ENCODE data around the gene PDCD11. TPM values are rescaled to one million over a fixed set of nuclear protein-coding genes. Genes with fewer than 3 reads are reported as not detected.
A peak's percentile ranks its signal among the peaks of the same experiment; 100 is the strongest.

The PDCD11 gene
- polyA plus RNA-seq, 2 of the 4 experiments (the other 2 are of a cell fraction): 26.2 to 32.6 TPM

DNA sequence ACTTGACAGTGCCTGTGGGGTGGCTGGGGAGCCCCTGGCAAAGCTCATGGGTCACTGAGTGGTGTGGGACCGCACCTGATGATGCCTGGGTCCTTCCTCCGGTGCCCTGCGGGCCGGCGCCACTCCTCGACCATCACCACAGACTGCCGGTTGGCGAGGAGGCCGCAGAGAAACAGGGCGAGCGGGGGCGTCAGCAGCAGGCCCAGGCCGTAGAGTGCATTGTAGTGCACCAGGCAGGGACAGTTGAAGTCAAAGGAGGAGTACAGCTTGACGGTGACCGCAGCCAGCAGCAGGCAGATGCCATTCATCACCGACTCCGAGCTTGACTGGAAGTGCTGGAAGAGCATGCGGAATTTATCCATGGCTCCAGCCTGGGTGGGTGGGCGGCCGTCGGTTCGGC is 82.2 kb downstream of the PDCD11 start (continued):
- no peak for TF ChIP-seq PBX3 (IDR thresholded peaks at IDR 0.05)
- TF ChIP-seq SREBF2 (IDR thresholded peaks at IDR 0.05): no peak
- no peak for TF ChIP-seq HES2 (IDR thresholded peaks at IDR 0.05)
- no peak for TF ChIP-seq TP53 (CRISPR knock-in tag; IDR thresholded peaks at IDR 0.05)
- no peak for TF ChIP-seq KDM5A (IDR thresholded peaks at IDR 0.05)
- no peak for TF ChIP-seq NR3C1 (IDR thresholded peaks at IDR 0.05)

GRCh38 chr10:103479135-103479534 is 82.7 kb downstream of the PDCD11 start, which contains the start of gene CALHM3:
CALHM3 (minus strand) TSS chr10:103479240; CDS start chr10:103479032, 208 bp downstream.
- Histone ChIP-seq H3K9me3 (no peaks in the 10 kb centered on the region), H3K27ac (peak within 1 kb of the TSS in 1 of 2 experiments; percentile 58; a peak in 2 of 6 replicates), H3K4me2 (peak within 1 kb of the TSS; percentile 57), H3K4me1 (peaks cover 19% of the 10 kb centered on the region), H3K4me3 (no peak within 1 kb of the TSS)
- peak; percentile 71 to 75 for ATAC-seq
- TF ChIP-seq FOSL2 (IDR thresholded peaks at IDR 0.05) (no peak), FOSL2 (CRISPR knock-in tag; IDR thresholded peaks at IDR 0.05) (peak; percentile 57), JUNB (IDR thresholded peaks at IDR 0.05) (no peak), FOSB (CRISPR knock-in tag; IDR thresholded peaks at IDR 0.05) (no peak)
- no peak for FAIRE-seq
- 35% methylated on average over 6 of the region's 7 CpGs for WGBS (ENCODE audit: missing lambda C conversion rate)
- DNase-seq (ENCODE audit: low read depth in 1 of 2, low spot score in 1 of 2): peak; percentile 42 to 71
- ChIA-PET CTCF (interaction anchor here (1.3 kb wide), 1 partner anchor 62 kb away, joined by 4 read pairs; no protein-coding TSS in a partner anchor), POLR2A (no interaction called here)

DNA sequence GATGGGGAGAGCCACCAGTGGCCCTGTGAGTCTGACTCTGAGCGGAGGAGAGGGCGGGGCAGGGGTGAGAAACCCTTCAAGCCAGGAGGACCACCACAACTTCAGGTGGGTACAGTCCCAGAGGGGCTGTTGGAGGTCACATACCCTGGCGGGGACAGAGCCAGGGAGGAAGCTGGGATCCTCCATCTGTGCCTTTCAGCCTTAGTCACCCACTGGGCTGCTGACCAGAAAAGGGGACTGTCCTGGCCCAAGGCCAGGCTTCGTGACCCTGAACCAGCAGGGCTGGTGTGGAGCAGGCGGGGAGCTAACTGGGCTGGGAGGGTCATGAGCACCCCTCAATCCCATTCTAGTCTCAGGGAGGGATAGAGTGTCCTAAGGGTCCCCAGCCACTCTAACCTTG is 84.1 kb downstream of the PDCD11 start:
- ATAC-seq: no peak
- H3K27ac ChIP-seq: no peak overlapping the region
- TF ChIP-seq PBX3 (IDR thresholded peaks at IDR 0.05) (no peak), HDAC2 (IDR thresholded peaks at IDR 0.05) (no peak), SREBF2 (IDR thresholded peaks at IDR 0.05) (no peak), KDM5A (IDR thresholded peaks at IDR 0.05) (no peak), CHD4 (IDR thresholded peaks at IDR 0.05; ENCODE audit: borderline replicate concordance) (no peak), FOSB (CRISPR knock-in tag; IDR thresholded peaks at IDR 0.05) (no peak), HOXB5 (CRISPR knock-in tag; IDR thresholded peaks at IDR 0.05) (no peak), RNF2 (IDR thresholded peaks at IDR 0.05; ENCODE audit: borderline replicate concordance, low read depth) (no peak), ELK1 (IDR thresholded peaks at IDR 0.05; ENCODE audit: low read depth, low read length) (no peak), PHF8 (IDR thresholded peaks at IDR 0.05; ENCODE audit: borderline replicate concordance, low read depth) (no peak), SMC3 (IDR thresholded peaks at IDR 0.05) (no peak), MYC (IDR thresholded peaks at IDR 0.05; ENCODE audit: borderline replicate concordance, low read length) (no peak), RAD21 (conservative IDR thresholded peaks at IDR 0.05 in 1 of 2, IDR thresholded peaks at IDR 0.05 in 1 of 2) (no peak), RCOR1 (IDR thresholded peaks at IDR 0.05; ENCODE audit: low read depth, low read length) (no peak)
- TF ChIP-seq, protein P1, sequence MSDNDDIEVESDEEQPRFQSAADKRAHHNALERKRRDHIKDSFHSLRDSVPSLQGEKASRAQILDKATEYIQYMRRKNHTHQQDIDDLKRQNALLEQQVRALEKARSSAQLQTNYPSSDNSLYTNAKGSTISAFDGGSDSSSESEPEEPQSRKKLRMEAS (IDR thresholded peaks at IDR 0.05): no peak
- POLR2A ChIA-PET: no interaction called here
- H3K4me2 ChIP-seq: no peak overlapping the region
- CTCF ChIA-PET: interaction anchor here (0.5 to 1.4 kb wide), 9 partner anchors 10 to 147 kb away, joined by 3 to 4 read pairs (median 4); partner anchors contain the start of gene NEURL1
- no peaks in the 10 kb centered on the region for H3K9me3 ChIP-seq
- no peak for DNase-seq (ENCODE audit: low read depth in 1 of 2, low spot score in 1 of 2)
- WGBS (ENCODE audit: missing lambda C conversion rate): 54% methylated on average over 5 of the region's 5 CpGs
- no peak overlapping the region for H3K4me3 ChIP-seq
- H3K4me1 ChIP-seq: peaks cover 19% of the 10 kb centered on the region
- no peak for FAIRE-seq
